ENCODE data around the gene LAMC1.

Gene LAMC1

GRCh38 chr1:183023146-183023600, at the start of gene LAMC1:
Gene LAMC1, plus strand, starts transcription at chr1:183023420. Its CDS starts 297 bp downstream, at chr1:183023717.
- FAIRE-seq (peak; percentile 75), DNase-seq (ENCODE audit: insufficient read length, low spot score) (peak; percentile 81)

DNA sequence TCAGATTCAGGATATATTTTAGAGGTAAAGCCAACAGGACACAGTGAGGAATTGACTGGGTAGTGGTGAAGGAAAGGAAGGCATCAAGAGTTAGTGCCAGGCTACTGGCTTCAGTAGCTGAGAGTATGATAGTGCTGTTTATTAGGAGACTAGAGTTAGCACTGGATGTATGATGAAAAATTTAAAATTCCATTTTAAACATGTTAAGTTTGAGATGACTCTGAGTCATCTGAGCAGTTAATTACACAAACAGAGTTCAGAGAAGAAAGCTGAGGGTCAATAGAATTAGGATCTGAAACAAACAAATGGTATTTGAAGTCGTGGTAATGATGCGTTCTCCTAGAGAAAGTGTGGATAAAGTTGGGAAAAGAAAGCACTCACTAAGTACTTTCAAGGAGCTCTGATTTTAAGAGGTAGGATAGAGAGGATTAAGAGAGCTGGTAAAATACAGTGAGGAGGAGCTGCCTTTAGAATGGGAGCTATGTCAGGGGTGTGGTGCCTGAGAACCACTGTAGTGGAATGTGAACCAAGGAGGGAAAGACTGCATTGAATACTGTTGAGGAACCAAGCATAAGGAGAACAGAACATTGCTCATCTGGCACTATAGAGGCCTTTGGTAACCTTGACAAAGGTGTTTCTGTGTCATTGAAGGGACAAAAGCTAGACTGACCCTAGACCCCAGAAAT, 48.6 kb upstream of the LAMC1 start:
- DNase-seq (ENCODE audit: insufficient read length, low spot score) (no peak), FAIRE-seq (no peak)

DNA sequence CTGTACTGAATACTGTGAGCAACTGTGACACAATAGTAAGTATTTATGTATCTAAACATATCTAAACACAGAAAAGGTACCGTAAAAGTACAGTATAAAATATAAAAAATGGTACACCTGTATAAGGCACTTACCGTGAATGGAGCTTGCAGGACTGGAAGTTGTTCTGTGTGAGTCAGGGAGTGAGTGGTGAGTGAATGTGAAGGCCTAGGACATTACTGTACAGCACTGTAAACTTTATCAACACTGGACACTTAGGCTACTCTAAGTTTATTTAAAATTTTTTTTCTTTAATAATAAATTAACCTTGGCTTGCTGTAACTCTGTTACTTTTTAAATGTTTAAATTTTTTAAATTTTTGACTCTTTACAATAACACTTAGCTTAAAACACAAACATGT, 45.7 kb upstream of the LAMC1 start:
- no peak for FAIRE-seq
- no peak for DNase-seq (ENCODE audit: insufficient read length, low spot score)

DNA sequence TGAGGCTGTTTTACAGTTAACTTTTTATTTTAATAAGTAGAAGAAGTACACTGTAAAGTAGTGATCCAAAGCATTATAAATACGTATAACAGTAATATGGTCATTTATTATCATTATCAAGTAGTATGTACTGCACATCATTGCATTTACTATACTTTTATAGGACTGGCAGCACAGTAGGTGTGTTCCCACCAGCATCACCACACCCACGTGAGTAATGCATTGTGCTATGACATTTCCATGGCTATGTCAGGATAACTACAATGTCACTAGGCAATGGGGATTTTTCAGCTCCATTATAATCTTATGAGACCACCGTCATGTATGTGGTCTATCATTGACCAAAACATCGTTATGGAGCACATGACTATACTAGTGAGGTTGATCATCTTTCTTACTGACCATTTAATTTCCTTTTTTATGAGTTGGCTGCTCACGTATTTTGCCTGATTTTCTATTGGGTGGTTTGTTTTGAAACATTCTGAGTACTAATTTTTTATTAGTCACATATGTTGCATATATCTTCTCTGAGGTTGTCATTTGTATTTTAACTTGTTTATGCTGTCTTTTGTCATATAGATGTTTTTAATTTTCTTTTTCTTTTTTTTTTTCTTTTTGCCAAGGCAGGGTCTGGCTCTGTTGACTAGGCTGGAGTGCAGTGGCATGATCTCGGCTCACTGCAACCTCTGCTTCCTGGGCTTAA, 44.9 kb upstream of the LAMC1 start:
- FAIRE-seq: no peak
- no peak for DNase-seq (ENCODE audit: insufficient read length, low spot score)

DNA sequence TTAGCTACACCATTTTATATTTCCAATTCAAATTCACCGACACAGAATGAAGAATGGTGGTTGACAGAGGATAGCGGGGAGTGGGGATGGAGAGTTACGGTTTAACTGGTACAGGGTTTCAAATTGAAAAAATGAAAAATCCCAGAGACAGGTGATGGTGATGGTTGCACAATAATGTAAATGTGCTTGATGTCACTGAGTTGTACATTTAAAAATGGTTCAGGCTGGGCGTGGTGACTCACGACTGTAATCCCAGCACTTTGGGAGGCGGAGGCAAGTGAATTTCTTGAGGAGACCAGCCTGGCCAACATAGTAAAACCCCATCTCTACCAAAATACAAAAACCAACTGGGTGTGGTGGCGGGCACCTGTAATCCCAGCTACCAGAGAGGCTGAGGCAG, 39.1 kb upstream of the LAMC1 start:
- no peak for FAIRE-seq

DNA sequence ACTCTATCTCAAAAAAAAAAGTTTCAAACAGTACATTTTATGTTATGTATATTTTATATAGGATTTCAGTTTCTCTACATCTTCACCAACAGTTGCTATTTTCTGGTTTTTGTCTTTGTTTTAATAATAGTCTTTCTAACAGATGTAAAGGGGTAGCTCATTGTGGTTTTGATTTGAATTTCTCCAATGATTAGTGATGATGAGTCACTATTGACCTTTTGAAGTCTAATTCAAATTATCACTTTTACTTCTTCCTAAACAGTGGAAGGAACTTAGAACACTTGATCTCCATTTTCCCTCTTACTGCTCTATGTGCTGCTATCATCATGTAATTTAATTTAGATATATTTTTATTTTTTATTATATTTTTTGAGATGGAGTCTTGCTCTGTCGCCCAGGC, 38.6 kb upstream of the LAMC1 start:
- FAIRE-seq (no peak), DNase-seq (ENCODE audit: insufficient read length, low spot score) (no peak)

More for the DNA sequence above, 39.1 kb upstream of the LAMC1 start:
- no peak for DNase-seq (ENCODE audit: insufficient read length, low spot score)

- DNase-seq (ENCODE audit: insufficient read length, low spot score): no peak
- no peak for FAIRE-seq
Observed at GRCh38 chr1:182985876-182986275, 37.3 kb upstream of the LAMC1 start.

- DNase-seq (ENCODE audit: insufficient read length, low spot score): no peak
Observed at GRCh38 chr1:182990413-182991144, 32.6 kb upstream of the LAMC1 start.

GRCh38 chr1:182993746-182994145, 29.5 kb upstream of the LAMC1 start:
- DNase-seq (ENCODE audit: insufficient read length, low spot score) (no peak), FAIRE-seq (no peak)

More at GRCh38 chr1:182990413-182991144, 32.6 kb upstream of the LAMC1 start:
- FAIRE-seq: no peak

GRCh38 chr1:182995894-182996293, 27.3 kb upstream of the LAMC1 start:
- DNase-seq (ENCODE audit: insufficient read length, low spot score) (no peak), FAIRE-seq (no peak)

DNA sequence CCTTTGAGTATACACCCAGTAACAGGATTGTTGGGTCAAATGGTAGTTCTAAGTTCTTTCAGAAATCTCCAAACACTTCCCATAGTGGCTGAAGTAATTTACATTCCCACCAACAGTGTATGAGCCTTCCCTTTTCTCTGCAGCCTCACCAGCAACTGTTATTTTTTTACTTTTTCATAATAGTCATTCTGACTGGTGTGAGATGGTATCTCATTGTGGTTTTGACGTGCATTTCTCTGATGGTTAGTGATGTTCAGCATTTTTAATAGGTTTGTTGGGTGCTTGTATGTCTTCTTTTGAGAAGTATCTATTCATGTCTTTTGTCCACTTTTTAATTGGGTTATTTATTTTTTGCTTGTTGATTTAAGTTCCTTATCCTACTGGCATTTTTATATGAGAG, 26.4 kb upstream of the LAMC1 start:
- DNase-seq (ENCODE audit: insufficient read length, low spot score): no peak
- FAIRE-seq: no peak

DNA sequence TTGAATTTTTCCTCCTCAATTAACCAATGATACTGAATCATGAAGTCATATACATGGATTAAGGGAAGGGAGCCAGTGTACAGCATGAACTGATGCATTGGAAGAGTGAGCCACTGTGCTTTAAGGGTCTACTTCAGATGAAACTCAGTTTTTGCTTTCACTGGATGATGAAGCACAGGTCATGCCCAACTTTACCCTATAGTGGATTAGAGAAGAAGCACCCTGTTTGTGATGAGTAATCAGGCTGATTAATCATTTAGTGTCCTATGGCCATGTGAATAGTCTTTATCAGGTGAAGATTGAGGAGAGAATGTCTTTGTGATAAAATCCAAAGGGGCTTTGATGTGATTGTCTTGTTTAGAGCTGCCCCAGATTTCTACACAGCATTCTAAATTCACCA, 24.7 kb upstream of the LAMC1 start:
- no peak for FAIRE-seq
- DNase-seq (ENCODE audit: insufficient read length, low spot score): no peak

DNA sequence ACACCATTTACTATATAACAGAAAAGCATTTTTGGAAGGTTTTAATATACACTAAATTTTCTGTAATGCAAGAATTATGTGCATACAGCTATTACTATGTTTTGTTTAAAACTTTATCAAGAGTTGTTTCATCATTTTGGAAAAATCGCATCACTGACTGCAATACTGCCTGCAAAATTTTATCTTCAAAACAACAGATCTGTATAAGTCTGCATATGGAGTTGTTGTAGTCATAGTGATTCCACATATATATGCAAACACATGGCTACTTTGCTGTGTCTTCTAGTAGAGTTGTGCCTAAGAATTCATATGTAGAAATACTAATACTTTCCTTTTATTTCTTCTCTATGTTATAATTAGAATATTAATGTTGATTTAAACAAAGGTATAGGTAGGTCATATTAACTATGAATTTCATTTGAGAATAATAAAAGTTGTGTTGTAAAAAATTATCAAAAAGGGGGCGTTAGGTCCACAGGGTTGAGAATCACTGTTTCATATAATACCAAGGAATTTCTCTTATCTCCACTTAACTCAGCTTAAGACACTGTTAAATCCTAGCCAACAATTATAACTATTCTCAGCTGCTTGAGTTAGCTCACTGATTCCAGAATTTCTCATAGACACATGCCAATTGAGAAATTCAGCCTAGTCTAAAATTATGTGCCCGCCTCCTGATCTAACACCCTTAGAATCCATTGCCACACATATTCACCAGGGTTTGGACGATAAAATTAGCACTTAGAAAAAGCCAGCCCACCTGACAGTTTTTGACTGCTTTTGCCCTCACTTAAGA, 22.9 kb upstream of the LAMC1 start:
- FAIRE-seq: no peak
- no peak for DNase-seq (ENCODE audit: insufficient read length, low spot score)

- DNase-seq (ENCODE audit: insufficient read length, low spot score) (no peak), FAIRE-seq (no peak)
Observed at GRCh38 chr1:183002267-183002666, 21.0 kb upstream of the LAMC1 start.

- no peak for FAIRE-seq
- no peak for DNase-seq (ENCODE audit: insufficient read length, low spot score)
Observed at GRCh38 chr1:183002797-183003196, 20.4 kb upstream of the LAMC1 start.

DNA sequence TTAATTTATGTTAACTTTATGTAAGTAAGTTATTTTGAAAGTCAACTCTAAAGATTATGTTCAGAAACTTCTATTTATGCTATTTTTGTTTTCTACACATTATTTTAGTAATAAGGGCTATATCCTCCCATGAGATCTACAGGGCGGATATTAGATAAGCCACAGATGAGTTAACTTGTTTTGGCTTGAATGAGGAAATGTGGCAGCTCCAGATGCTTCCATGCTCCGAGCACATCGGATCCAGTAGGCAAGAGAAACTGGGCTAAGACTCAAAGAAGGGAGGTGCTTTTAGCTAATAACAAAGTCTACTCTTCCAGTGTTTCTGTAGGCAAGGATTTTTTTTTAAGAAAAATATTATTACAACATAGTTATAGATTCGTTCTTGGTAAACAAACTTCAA, 20.0 kb upstream of the LAMC1 start:
- FAIRE-seq (no peak), DNase-seq (ENCODE audit: insufficient read length, low spot score) (no peak)

GRCh38 chr1:183004141-183004540, 19.1 kb upstream of the LAMC1 start:
- DNase-seq (ENCODE audit: insufficient read length, low spot score) (no peak), FAIRE-seq (no peak)

DNA sequence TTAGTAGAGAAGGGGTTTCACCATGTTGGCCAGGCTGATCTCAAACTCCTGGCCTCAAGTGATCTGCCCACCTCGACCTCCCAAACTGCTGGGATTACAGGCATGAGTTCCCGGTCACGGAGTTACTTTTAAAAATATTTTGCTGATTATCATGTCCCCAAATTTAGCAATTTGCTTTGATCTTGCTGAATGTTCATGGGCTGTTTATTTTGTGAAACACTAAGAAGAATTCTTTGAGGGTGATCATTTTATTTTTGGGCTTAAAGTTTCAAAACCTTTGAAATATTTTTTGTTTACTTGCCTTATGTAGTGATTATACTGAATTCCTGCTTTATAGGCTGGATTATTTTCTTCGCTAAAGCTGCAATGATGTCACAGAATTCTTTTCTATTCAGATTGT, 11.4 kb upstream of the LAMC1 start:
- DNase-seq (ENCODE audit: insufficient read length, low spot score) (no peak), FAIRE-seq (no peak)

DNA sequence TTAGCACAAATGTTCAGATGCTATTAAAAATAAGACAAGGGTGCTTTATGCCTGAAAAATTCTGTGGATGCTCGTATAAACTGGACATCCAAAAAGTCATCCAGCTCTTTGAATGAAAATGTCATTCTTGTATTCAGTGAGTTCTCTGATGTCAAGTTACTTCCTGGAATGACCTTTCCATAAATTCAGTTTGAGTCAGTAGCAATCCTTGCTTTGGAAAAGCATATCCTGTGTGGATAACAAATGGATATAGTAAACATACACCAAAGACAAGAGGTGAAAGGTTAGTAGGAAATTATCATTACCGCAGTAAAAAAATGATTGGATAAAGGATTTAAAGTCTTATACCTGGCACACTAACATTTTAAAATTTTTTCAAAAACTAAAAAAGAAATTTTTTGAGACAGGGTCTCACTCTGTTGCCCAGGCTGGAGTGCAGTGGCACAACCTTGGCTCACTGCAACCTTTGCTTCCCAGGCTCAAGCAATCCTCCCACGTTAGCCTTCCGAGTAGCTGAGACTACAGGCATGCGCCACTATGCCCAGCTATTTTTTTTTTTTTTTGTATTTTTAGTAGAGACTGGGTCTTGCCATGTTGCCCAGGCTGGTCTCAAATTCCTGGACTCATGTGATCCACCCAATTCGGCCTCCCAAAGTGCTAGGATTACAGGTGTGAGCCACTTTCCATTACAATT, 10.8 kb upstream of the LAMC1 start:
- DNase-seq (ENCODE audit: insufficient read length, low spot score) (no peak), FAIRE-seq (no peak)

GRCh38 chr1:183019139-183019740, 4.0 kb upstream of the LAMC1 start:
- no peak for DNase-seq (ENCODE audit: insufficient read length, low spot score)

More at GRCh38 chr1:183019139-183019740, 4.0 kb upstream of the LAMC1 start:
- no peak for FAIRE-seq

Measured in HTR-8/SVneo (cell line).